Measurements from ENCODE around the gene TTR. TPM values are rescaled to one million over a fixed set of nuclear protein-coding genes. Genes with fewer than 3 reads are reported as not detected.

TTR gene
- total and polyA plus RNA-seq, 9 of the 15 experiments (the other 6 are each of a cell fraction or from before 2014, with no cell fraction given), result 0.17 to 0.53 TPM; not detected in 7

GRCh38 chr18:31565782-31566512 is 25.7 kb upstream of the TTR start (continued):
- TF ChIP-seq IRF9 (tag; IDR thresholded peaks at IDR 0.05) (no peak), PKNOX1 (IDR thresholded peaks at IDR 0.05) (no peak), MGA (IDR thresholded peaks at IDR 0.05) (no peak), SFPQ (IDR thresholded peaks at IDR 0.05; ENCODE audit: low read depth, low read length) (no peak), CHD1 (IDR thresholded peaks at IDR 0.05; ENCODE audit: low read length) (no peak), TEAD4 (IDR thresholded peaks at IDR 0.05; ENCODE audit: low read length) (no peak), TEAD4 (CRISPR knock-in tag; IDR thresholded peaks at IDR 0.05; ENCODE audit: borderline replicate concordance) (no peak)
